Measurements from ENCODE around the gene TSPAN5.

- TF ChIP-seq CTCF (IDR thresholded peaks at IDR 0.05) (no peak), POLR2A (IDR thresholded peaks at IDR 0.05) (no peak), POLR2AphosphoS5 (IDR thresholded peaks at IDR 0.05) (no peak)
These were observed 58.7 kb downstream of the TSPAN5 start for GRCh38 chr4:98599617-98600205.

All from breast epithelium (tissue), 3 donors.